HepG2 (cell line): ENCODE measurements around the gene GATAD2B. TPM values are rescaled to one million over a fixed set of nuclear protein-coding genes. Genes with fewer than 3 reads are reported as not detected.
A peak's percentile ranks its signal among the peaks of the same experiment; 100 is the strongest.

ENCODE experiments used
- ELF3 ChIP-seq: IDR thresholded peaks from 2 replicates; pipeline ENCODE4 v1.6.1; 2016; ENCODE audit warnings: missing genetic modification reagents, missing compliant biosample characterization
- GABPA ChIP-seq, 2 experiments: IDR thresholded peaks; 2 replicates each; pipeline ENCODE4 v1.6.1; 2011 to 2016; ENCODE audit warnings: low read depth in 2 of 2, low read length in 1 of 2, missing biosample characterization in 1 of 2, missing genetic modification characterization in 1 of 2
- HOXA3 ChIP-seq: sonication (generic); formaldehyde crosslinking; IDR thresholded peaks from 2 replicates; pipeline ENCODE4 v1.5.0; 2020; ENCODE audit warnings: missing genetic modification reagents
- MEIS1 ChIP-seq: sonication (generic); formaldehyde crosslinking; IDR thresholded peaks from 2 replicates; pipeline ENCODE4 v1.9.0; 2021; ENCODE audit warnings: mild to moderate bottlenecking, missing genetic modification reagents, moderate library complexity, borderline replicate concordance
- MNT ChIP-seq: fragments of 450-650 bp; IDR thresholded peaks from 2 replicates; pipeline ENCODE4 v1.6.1; 2016
- MTF1 ChIP-seq: sonication (generic); formaldehyde crosslinking; IDR thresholded peaks from 2 replicates; pipeline ENCODE4 v1.5.0; 2020; ENCODE audit warnings: missing genetic modification reagents
- PITX1 ChIP-seq: sonication (generic); formaldehyde crosslinking; IDR thresholded peaks from 2 replicates; pipeline ENCODE4 v1.5.1; 2020; ENCODE audit warnings: mild to moderate bottlenecking, missing genetic modification reagents
- PREB ChIP-seq: sonication (generic); formaldehyde crosslinking; IDR thresholded peaks from 2 replicates; pipeline ENCODE4 v1.4.0; 2020; ENCODE audit warnings: missing genetic modification reagents
- RARA ChIP-seq: IDR thresholded peaks from 2 replicates; pipeline ENCODE4 v1.6.1; 2016; ENCODE audit warnings: missing genetic modification reagents, missing compliant biosample characterization
- SALL1 ChIP-seq: sonication (generic); formaldehyde crosslinking; IDR thresholded peaks from 2 replicates; pipeline ENCODE4 v1.8.0; 2022; ENCODE audit warnings: mild to moderate bottlenecking, missing genetic modification reagents
- SIN3A ChIP-seq: IDR thresholded peaks from 2 replicates; pipeline ENCODE4 v1.6.1; 2011; ENCODE audit warnings: low read depth, mild to moderate bottlenecking, control low read depth, low read length, borderline replicate concordance
- SRSF9 ChIP-seq: fragments of 200-400 bp; formaldehyde crosslinking; IDR thresholded peaks from 2 replicates; pipeline ENCODE4 v1.6.1; 2018; ENCODE audit warnings: borderline replicate concordance, mild to moderate bottlenecking, low read depth, low read length; ENCODE audit not compliant: insufficient read depth, poor library complexity, severe bottlenecking
- ZFP36L1 ChIP-seq: sonication (generic); formaldehyde crosslinking; IDR thresholded peaks from 2 replicates; pipeline ENCODE4 v1.8.0; 2022; ENCODE audit warnings: mild to moderate bottlenecking, missing genetic modification reagents, moderate library complexity
- ZNF563 ChIP-seq: sonication (generic); formaldehyde crosslinking; IDR thresholded peaks from 2 replicates; pipeline ENCODE4 v1.8.0; 2022; ENCODE audit warnings: mild to moderate bottlenecking, moderate library complexity, missing genetic modification reagents
- ZSCAN21 ChIP-seq: sonication (generic); formaldehyde crosslinking; IDR thresholded peaks from 2 replicates; pipeline ENCODE4 v1.8.0; 2022; ENCODE audit warnings: mild to moderate bottlenecking, missing genetic modification reagents, moderate library complexity, borderline replicate concordance
- ZSCAN22 ChIP-seq: sonication (generic); formaldehyde crosslinking; IDR thresholded peaks from 2 replicates; pipeline ENCODE4 v1.4.0; 2020; ENCODE audit warnings: mild to moderate bottlenecking, missing genetic modification reagents
- polyA plus RNA-seq, 8 experiments: library from polyadenylated mRNA; depleted of rRNA in 3 of 8; stranded (reverse) in 7 of 8; unstranded in 1 of 8; fragments of >200 nt; fragmentation: Illumina TruSeq in 4 of 8; extraction: Trizol in 4 of 8; gene quantifications; 2 replicates each; pipeline versions ENCODE4 v1.2.1 to v1.2.3, GENCODE V29; 2011 to 2016; ENCODE audit warnings: low read depth in 4 of 8, missing spikeins in 1 of 8, mixed read lengths in 1 of 8; ENCODE audit not compliant: insufficient read depth in 1 of 8
- total RNA-seq, 5 experiments: library from RNA; depleted of rRNA; stranded (reverse); fragments of >200 nt; fragmentation: Illumina TruSeq; extraction: Trizol; gene quantifications; 2 replicates each; pipeline ENCODE4 v1.2.3, GENCODE V29; 2016; ENCODE audit warnings: low read depth in 1 of 5
- TF ChIP-seq, protein P1 (sequence below): sonication (generic); formaldehyde crosslinking; IDR thresholded peaks from 2 replicates; pipeline ENCODE4 v1.5.0; 2020; ENCODE audit warnings: mild to moderate bottlenecking, missing genetic modification reagents
- TF ChIP-seq, protein P2 (sequence below): sonication (generic); formaldehyde crosslinking; IDR thresholded peaks from 2 replicates; pipeline ENCODE4 v1.4.0; 2020; ENCODE audit warnings: missing genetic modification reagents
- TF ChIP-seq, protein P3 (sequence below): sonication (generic); formaldehyde crosslinking; IDR thresholded peaks from 2 replicates; pipeline ENCODE4 v1.4.0; 2020; ENCODE audit warnings: low read depth, mild to moderate bottlenecking, missing genetic modification reagents
- TF ChIP-seq, protein P4 (sequence below): sonication (generic); formaldehyde crosslinking; IDR thresholded peaks from 2 replicates; pipeline ENCODE4 v1.8.1; 2023; ENCODE audit warnings: mild to moderate bottlenecking, missing genetic modification reagents, borderline replicate concordance

GATAD2B gene
- total and polyA plus RNA-seq, 2 of the 13 experiments (the other 11 are each of a cell fraction or from before 2014, with no cell fraction given): 3.2 to 5.2 TPM

- TF ChIP-seq ZSCAN22 (CRISPR knock-in tag): no peak
- no peak for TF ChIP-seq SRSF9
- TF ChIP-seq, protein P1, sequence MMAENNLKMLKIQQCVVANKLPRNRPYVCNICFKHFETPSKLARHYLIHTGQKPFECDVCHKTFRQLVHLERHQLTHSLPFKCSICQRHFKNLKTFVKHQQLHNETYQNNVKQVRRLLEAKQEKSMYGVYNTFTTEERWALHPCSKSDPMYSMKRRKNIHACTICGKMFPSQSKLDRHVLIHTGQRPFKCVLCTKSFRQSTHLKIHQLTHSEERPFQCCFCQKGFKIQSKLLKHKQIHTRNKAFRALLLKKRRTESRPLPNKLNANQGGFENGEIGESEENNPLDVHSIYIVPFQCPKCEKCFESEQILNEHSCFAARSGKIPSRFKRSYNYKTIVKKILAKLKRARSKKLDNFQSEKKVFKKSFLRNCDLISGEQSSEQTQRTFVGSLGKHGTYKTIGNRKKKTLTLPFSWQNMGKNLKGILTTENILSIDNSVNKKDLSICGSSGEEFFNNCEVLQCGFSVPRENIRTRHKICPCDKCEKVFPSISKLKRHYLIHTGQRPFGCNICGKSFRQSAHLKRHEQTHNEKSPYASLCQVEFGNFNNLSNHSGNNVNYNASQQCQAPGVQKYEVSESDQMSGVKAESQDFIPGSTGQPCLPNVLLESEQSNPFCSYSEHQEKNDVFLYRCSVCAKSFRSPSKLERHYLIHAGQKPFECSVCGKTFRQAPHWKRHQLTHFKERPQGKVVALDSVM (CRISPR knock-in tag): 0 out of 2 replicates have a peak, but pooled peaks have one; percentile 17
- no peak for TF ChIP-seq ELF3 (CRISPR knock-in tag)
- peak; percentile 38; the same call in 1 of the 2 replicates for TF ChIP-seq SIN3A
- TF ChIP-seq, protein P2, sequence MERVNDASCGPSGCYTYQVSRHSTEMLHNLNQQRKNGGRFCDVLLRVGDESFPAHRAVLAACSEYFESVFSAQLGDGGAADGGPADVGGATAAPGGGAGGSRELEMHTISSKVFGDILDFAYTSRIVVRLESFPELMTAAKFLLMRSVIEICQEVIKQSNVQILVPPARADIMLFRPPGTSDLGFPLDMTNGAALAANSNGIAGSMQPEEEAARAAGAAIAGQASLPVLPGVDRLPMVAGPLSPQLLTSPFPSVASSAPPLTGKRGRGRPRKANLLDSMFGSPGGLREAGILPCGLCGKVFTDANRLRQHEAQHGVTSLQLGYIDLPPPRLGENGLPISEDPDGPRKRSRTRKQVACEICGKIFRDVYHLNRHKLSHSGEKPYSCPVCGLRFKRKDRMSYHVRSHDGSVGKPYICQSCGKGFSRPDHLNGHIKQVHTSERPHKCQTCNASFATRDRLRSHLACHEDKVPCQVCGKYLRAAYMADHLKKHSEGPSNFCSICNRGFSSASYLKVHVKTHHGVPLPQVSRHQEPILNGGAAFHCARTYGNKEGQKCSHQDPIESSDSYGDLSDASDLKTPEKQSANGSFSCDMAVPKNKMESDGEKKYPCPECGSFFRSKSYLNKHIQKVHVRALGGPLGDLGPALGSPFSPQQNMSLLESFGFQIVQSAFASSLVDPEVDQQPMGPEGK (CRISPR knock-in tag): peak; percentile 62; the same call in 1 of the 2 replicates
- no peak for TF ChIP-seq ZFP36L1 (CRISPR knock-in tag)
- TF ChIP-seq MTF1 (CRISPR knock-in tag): no peak
- TF ChIP-seq SALL1 (CRISPR knock-in tag): no peak
- no peak for TF ChIP-seq RARA
- no peak for TF ChIP-seq MEIS1
- no peak for TF ChIP-seq ZNF563 (CRISPR knock-in tag)
- TF ChIP-seq, protein P3, sequence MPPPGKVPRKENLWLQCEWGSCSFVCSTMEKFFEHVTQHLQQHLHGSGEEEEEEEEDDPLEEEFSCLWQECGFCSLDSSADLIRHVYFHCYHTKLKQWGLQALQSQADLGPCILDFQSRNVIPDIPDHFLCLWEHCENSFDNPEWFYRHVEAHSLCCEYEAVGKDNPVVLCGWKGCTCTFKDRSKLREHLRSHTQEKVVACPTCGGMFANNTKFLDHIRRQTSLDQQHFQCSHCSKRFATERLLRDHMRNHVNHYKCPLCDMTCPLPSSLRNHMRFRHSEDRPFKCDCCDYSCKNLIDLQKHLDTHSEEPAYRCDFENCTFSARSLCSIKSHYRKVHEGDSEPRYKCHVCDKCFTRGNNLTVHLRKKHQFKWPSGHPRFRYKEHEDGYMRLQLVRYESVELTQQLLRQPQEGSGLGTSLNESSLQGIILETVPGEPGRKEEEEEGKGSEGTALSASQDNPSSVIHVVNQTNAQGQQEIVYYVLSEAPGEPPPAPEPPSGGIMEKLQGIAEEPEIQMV (CRISPR knock-in tag): no peak
- 0 out of 2 replicates have a peak, but pooled peaks have one; percentile 14 for TF ChIP-seq HOXA3 (CRISPR knock-in tag)
- no peak for TF ChIP-seq PITX1 (CRISPR knock-in tag)
- no peak for TF ChIP-seq ZSCAN21 (CRISPR knock-in tag)
- no peak for TF ChIP-seq PREB (CRISPR knock-in tag)
- no peak for TF ChIP-seq MNT
- TF ChIP-seq, protein P4, sequence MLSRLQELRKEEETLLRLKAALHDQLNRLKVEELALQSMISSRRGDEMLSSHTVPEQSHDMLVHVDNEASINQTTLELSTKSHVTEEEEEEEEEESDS (CRISPR knock-in tag): no peak
- TF ChIP-seq GABPA (IDR thresholded peaks at IDR 0.05; ENCODE audit: low read depth, low read length): no peak
- no peak for TF ChIP-seq GABPA (CRISPR knock-in tag; IDR thresholded peaks at IDR 0.05; ENCODE audit: low read depth)
These were observed 448 bp downstream of the GATAD2B start (continued) for GRCh38 chr1:153922076-153922971.
